ENCODE results near the gene IVL. TPM values are rescaled to one million over a fixed set of nuclear protein-coding genes. Genes with fewer than 3 reads are reported as not detected.
A peak's percentile ranks its signal among the peaks of the same experiment; 100 is the strongest.

IVL gene
- total RNA-seq, 1 experiment from 2014 or later = 1.1 TPM

DNA sequence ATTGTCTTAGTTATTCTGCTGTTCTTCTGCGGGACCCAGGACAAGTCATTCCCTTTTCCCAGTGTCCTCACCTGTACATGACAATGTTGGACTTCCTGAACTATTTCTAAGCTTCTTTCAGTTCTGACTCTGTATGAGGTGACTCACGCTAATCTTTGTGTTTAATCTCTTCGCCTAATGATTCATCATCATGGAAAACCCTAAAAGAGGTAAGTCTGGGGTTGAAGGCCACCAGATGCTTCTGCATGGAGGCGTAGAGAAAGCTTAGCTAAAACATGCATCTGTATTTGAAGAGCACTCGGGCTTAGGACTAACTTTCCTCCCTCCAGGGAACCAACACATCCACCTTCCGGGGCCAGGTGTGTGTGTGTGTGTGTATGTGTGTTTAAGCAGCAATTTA is 46.1 kb downstream of the IVL start:
- TF ChIP-seq, protein P1, sequence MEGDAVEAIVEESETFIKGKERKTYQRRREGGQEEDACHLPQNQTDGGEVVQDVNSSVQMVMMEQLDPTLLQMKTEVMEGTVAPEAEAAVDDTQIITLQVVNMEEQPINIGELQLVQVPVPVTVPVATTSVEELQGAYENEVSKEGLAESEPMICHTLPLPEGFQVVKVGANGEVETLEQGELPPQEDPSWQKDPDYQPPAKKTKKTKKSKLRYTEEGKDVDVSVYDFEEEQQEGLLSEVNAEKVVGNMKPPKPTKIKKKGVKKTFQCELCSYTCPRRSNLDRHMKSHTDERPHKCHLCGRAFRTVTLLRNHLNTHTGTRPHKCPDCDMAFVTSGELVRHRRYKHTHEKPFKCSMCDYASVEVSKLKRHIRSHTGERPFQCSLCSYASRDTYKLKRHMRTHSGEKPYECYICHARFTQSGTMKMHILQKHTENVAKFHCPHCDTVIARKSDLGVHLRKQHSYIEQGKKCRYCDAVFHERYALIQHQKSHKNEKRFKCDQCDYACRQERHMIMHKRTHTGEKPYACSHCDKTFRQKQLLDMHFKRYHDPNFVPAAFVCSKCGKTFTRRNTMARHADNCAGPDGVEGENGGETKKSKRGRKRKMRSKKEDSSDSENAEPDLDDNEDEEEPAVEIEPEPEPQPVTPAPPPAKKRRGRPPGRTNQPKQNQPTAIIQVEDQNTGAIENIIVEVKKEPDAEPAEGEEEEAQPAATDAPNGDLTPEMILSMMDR (IDR thresholded peaks at IDR 0.05; ENCODE audit: unreplicated experiment) = no peak
- BruUV-seq (replicated peaks) = no TSS peak
- DNase-seq = peak; percentile 19
- Mint-ChIP-seq H3K27ac (ENCODE audit: unreplicated experiment) (peak overlapping the region; percentile 51), H3K4me1 (ENCODE audit: low read depth, unreplicated experiment) (peaks cover 18% of the 10 kb centered on the region), H3K9me3 (ENCODE audit: low read depth, unreplicated experiment) (no peaks in the 10 kb centered on the region), H3K36me3 (ENCODE audit: insufficient read depth, unreplicated experiment) (no peaks in the 10 kb centered on the region), H3K27me3 (ENCODE audit: unreplicated experiment) (peaks cover 17% of the 10 kb centered on the region), H3K4me3 (ENCODE audit: low read depth, unreplicated experiment) (no peak overlapping the region)
- intact Hi-C loops (cut with micrococcal nuclease; ENCODE audit: unreplicated experiment) = no loop called here
- CTCF ChIA-PET = interaction anchor here (0.6 to 1.4 kb wide), 8 partner anchors 12 to 571 kb away, joined by 3 to 7 read pairs (median 5); no protein-coding TSS in a partner anchor

DNA sequence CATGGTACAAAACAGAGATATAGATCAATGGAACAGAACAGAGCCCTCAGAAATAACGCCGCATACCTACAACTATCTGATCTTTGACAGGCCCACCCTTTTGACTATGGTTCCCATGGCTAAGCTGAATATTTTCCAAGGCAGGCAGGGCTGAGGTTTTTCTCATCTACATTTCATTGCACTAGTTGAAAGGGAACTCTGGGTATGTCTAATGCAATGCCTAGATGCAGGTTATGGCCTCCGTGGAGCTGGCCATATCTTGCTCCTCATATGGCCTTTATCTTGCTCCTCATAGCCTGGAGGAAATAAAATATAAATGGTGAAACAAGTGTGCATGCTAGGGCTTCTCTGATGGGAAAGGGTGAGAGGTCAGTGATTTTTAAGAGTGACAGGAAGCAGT is 49.2 kb downstream of the IVL start:
- no peak overlapping the region for H3K4me3 Mint-ChIP-seq (ENCODE audit: low read depth, unreplicated experiment)
- CTCF ChIA-PET = no interaction called here
- peaks cover 18% of the 10 kb centered on the region for H3K4me1 Mint-ChIP-seq (ENCODE audit: low read depth, unreplicated experiment)
- H3K9me3 Mint-ChIP-seq (ENCODE audit: low read depth, unreplicated experiment) = no peaks in the 10 kb centered on the region
- intact Hi-C loops (cut with micrococcal nuclease; ENCODE audit: unreplicated experiment) = no loop called here
- BruUV-seq (replicated peaks) = no TSS peak
- H3K27me3 Mint-ChIP-seq (ENCODE audit: unreplicated experiment) = no peaks in the 10 kb centered on the region
- H3K36me3 Mint-ChIP-seq (ENCODE audit: insufficient read depth, unreplicated experiment) = no peaks in the 10 kb centered on the region
- H3K27ac Mint-ChIP-seq (ENCODE audit: unreplicated experiment) = no peak overlapping the region
- no peak for DNase-seq
- TF ChIP-seq, protein P1 (IDR thresholded peaks at IDR 0.05; ENCODE audit: unreplicated experiment) = no peak

DNA sequence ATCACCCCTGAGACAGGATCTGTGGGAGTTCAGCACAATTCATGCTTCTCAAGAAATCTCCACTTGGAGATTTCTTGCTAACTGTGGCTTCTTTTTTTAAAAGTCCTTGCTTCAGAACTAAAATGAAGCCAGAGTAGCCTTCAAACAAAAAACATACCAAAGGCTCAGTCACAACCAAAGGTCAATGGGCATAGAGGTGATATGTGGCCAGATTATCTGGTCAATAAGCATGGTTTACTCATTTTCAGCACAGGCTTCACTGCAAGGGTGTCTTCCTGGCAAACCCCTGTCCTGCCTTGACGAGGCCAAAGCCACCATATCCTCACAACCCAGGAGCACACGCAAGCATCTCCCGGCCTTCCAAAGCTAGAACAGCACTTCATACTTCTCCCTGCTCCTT is 50.9 kb downstream of the IVL start:
- TF ChIP-seq, protein P1 (IDR thresholded peaks at IDR 0.05; ENCODE audit: unreplicated experiment) = no peak
- no peak for DNase-seq
- BruUV-seq (replicated peaks) = no TSS peak
- Mint-ChIP-seq H3K4me1 (ENCODE audit: low read depth, unreplicated experiment) (peaks cover 10% of the 10 kb centered on the region), H3K36me3 (ENCODE audit: insufficient read depth, unreplicated experiment) (no peaks in the 10 kb centered on the region), H3K4me3 (ENCODE audit: low read depth, unreplicated experiment) (no peak overlapping the region), H3K27me3 (ENCODE audit: unreplicated experiment) (no peaks in the 10 kb centered on the region), H3K9me3 (ENCODE audit: low read depth, unreplicated experiment) (peaks cover 4% of the 10 kb centered on the region), H3K27ac (ENCODE audit: unreplicated experiment) (no peak overlapping the region)
- intact Hi-C loops (cut with micrococcal nuclease; ENCODE audit: unreplicated experiment) = no loop called here
- CTCF ChIA-PET = no interaction called here

DNA sequence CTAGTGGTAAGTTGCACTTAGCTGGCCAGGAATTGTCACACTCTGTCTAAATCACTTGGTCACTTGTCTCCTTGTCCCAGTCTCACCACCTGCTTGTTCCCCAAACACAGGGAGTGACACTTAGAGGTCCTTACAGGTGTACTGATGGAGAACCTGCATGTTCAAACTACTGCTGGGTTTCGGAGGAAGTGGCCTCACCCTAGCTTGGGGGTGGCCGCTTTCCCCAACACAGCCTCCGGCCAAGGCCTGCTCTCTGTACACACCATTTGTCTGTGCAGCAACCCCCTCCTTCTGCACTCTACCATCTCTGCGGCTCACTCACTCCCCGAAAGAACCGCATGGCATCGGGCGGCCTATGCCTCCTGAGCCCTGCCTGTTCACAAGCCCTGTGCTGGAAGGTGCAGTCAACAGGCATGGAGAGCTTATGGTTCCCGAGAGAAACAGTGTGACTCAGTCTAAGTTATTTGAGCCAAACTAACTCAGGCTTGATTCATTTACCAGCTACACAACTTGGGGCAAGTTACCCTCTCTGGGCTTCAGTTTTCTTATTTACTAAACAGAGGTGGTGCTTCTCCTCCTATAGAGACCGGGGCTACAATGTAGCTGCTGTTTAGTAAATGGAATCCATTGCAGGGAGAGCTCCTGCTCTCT is 51.6 kb downstream of the IVL start:
- no peak overlapping the region for H3K27ac Mint-ChIP-seq (ENCODE audit: unreplicated experiment)
- H3K9me3 Mint-ChIP-seq (ENCODE audit: low read depth, unreplicated experiment) = peaks cover 4% of the 10 kb centered on the region
- no peaks in the 10 kb centered on the region for H3K27me3 Mint-ChIP-seq (ENCODE audit: unreplicated experiment)
- H3K4me1 Mint-ChIP-seq (ENCODE audit: low read depth, unreplicated experiment) = peaks cover 3% of the 10 kb centered on the region
- no peaks in the 10 kb centered on the region for H3K36me3 Mint-ChIP-seq (ENCODE audit: insufficient read depth, unreplicated experiment)
- TF ChIP-seq, protein P1 (IDR thresholded peaks at IDR 0.05; ENCODE audit: unreplicated experiment) = no peak
- CTCF ChIA-PET = interaction anchor here (0.5 to 1.7 kb wide), 3 partner anchors 11 to 287 kb away, joined by 3 to 8 read pairs (median 5); partner anchors contain the start of gene SPRR4
- intact Hi-C loops (cut with micrococcal nuclease; ENCODE audit: unreplicated experiment) = no loop called here
- H3K4me3 Mint-ChIP-seq (ENCODE audit: low read depth, unreplicated experiment) = no peak overlapping the region
- BruUV-seq (replicated peaks) = no TSS peak
- no peak for DNase-seq

All from Calu3 (cell line).